ENCODE results near the gene TTC9B. TPM values are rescaled to one million over a fixed set of nuclear protein-coding genes. Genes with fewer than 3 reads are reported as not detected.

Gene TTC9B
- total RNA-seq (2014; rRNA removed; shearing (Covaris generic)), result not detected in 2 replicates

GRCh38 chr19:40217934-40218890, at the start of gene TTC9B:
TTC9B (minus strand) TSS chr19:40218384; CDS start chr19:40218381, 3 bp downstream.
- no peak for DNase-seq (ENCODE audit: low read depth)

DNA sequence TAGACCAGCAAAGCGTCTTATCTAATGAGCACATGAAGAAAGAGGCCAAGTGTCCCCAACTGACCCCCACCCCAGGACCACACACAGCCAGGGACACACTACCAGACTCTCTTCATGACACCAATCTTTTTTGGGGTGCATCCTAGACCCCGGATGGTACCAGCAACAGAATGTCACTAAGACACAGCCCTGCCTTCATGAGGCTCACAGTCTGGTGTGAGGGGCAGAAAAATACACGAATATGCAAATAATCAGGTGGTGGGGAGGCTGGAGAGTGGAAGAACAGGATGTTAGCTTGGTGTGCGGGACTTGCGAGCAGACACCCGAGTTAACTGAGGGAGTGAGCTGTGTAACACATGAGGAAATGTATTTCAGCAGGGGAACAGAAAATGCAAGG, 49.4 kb upstream of the TTC9B start:
- no peak for DNase-seq (ENCODE audit: low read depth)

GRCh38 chr19:40266912-40267600, 48.9 kb upstream of the TTC9B start:
- DNase-seq (ENCODE audit: low read depth), result no peak

DNA sequence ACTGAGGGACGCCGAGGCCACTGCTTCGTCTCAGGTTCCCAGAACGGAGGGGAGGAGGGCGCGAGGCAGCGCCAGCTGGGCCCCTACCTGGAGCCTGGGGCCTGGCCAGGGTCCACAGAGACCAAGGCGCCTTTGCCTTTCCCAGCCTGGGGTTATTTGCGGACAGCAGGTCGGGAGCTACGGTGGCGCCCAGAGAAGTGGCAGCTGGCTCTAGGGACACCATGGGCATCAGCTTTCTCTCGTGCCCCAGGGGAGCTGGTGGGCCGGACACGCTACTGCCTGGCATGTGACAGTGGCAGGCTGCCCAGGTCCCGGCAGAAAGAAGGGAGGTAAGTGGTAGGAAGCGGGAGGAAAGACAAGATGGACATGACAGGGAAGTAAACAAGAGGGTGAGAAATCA, 47.9 kb upstream of the TTC9B start:
- no peak for DNase-seq (ENCODE audit: low read depth)

DNA sequence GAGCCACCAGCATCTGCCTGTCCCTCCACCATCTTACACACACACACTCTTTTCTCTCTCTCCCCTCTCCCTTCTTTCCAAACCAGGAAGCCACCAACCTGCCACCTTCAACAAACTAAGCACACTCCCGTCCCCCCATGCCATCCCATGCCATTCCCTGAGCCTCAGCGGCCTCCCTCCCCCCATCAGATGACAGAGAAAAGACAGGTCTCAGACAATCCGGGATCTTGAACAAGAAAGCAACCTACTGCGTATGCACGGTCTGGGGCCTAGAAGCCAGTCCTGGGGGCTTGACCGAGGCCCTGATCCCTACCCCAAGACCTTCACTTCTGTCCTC, 47.5 kb upstream of the TTC9B start:
- DNase-seq (ENCODE audit: low read depth), result no peak

GRCh38 chr19:40265055-40265762, 47.0 kb upstream of the TTC9B start:
- no peak for DNase-seq (ENCODE audit: low read depth)

DNA sequence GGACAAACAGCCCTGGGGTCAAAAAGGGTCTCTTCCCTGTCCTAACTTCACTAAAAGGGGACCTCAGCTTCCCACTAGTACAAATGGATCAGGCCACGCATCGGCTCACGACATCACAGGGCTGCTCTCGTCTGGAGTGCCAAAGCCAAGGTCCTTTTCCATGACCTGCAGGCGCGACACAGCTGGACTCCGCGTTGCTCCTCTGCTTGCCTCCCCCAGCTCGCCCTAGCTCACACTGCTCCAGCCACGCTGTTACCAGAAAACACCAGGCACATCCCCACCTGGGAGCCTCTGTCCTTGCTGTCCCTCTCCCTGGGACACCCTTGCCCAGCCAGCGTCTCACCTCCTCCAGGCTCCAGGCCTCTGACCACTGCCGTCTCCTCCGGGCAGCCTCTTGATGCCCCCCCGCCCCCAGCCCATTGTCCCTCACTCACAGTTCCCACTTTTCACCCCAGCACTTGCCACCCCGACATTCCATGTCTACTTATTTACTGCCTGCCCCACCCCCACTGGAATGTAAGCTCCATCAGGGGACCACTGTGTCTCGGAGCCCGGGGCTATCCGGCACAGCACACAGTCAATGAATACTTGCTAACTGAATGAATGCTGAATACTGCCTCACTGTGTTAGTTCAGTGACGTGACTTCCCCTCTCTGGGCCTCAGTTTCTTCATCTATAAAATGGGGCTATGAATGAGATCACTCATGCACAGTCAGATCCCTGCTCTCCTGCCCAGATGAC, 46.3 kb upstream of the TTC9B start:
- DNase-seq (ENCODE audit: low read depth), result no peak

DNA sequence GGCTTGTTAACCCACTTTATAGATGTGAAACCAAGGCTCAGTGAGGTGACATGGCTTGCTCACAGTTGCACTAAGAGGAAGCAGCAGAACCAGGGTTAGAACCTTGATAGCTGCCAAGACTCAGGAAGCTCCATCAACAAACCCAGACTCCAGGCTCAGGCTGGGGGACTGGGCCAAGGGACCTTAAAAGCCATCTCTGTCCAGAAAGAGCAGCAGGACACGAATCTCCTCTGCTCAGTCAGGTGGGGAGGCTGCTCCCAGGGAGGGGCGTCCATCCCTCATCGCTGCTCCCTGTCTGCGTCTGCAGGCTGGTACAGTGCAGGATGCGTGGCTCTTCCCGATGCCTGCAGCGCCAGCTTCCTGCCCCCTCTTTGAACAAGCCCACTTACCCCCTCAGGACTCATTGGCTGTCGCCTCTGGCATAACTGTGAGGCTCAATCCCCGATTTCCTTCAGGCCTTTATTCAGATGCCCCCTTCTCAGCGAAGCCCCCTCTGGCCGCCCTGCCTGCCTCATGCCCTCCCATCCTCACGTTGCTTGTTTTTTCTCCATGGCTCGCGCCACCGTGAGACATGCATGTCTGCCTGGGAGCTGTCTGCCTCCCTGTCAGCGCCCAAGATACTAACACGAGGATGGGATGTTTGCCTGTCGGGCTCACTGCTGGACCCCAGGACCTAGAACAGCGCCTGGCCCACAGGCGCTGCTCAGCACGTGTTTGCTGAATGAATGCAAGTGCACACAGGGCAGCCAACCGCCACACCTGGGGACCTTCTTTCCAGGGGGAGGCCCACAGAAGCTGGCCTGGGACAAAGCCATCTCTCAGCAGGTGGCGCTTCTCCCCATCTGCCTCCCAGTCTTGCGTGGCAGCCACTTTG, 45.5 kb upstream of the TTC9B start:
- no peak for DNase-seq (ENCODE audit: low read depth)

DNA sequence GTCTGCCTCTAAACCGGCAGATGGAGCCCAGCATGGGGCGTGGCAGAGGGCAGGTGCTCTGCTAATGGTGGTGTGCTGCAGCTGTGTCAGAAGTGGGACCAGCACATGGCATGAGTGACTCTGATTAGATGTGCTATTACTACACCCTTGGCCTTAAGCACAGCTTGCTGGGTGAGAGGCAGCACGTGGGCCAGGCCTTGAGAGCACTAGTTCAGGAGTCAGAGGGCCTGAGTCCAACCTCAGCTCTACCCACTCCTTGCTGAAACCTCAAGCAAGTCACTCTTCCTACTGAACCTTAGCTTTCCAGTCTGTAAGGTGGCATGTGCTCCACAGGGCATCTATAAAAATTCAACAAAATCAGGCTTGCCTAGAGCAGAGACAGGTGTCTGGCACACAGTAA, 44.2 kb upstream of the TTC9B start:
- no peak for DNase-seq (ENCODE audit: low read depth)

DNA sequence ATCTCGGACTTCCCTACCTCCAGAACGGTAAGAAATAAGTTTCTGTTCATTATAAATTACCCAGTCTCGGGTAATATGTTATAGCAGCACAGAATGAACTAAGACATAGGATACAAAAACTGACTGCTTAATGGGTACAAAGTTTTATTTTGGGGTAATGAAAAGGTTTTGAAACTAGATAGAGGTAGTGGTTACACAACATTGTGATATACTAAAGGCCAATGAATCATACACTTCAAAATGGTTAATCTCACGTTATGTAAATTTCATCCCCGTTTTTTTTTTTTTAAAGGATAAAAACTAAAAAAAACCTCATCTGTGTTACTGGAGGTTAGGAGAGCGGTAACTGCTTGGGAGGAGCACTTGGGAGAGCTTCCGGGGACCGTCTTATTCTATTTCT, 43.4 kb upstream of the TTC9B start:
- no peak for DNase-seq (ENCODE audit: low read depth)

- peak; percentile 22 for DNase-seq (ENCODE audit: low read depth)
These were observed 38.9 kb upstream of the TTC9B start for GRCh38 chr19:40257096-40257517.

GRCh38 chr19:40256512-40256911, 38.3 kb upstream of the TTC9B start:
- no peak for DNase-seq (ENCODE audit: low read depth)

GRCh38 chr19:40255619-40256166, 37.5 kb upstream of the TTC9B start:
- DNase-seq (ENCODE audit: low read depth), result no peak

GRCh38 chr19:40254714-40255418, 36.7 kb upstream of the TTC9B start:
- no peak for DNase-seq (ENCODE audit: low read depth)

- no peak for DNase-seq (ENCODE audit: low read depth)
These were observed 35.5 kb upstream of the TTC9B start for GRCh38 chr19:40253611-40254092.

- DNase-seq (ENCODE audit: low read depth), result no peak
These were observed 34.2 kb upstream of the TTC9B start for GRCh38 chr19:40252395-40252794.

GRCh38 chr19:40251991-40252390, 33.8 kb upstream of the TTC9B start:
- no peak for DNase-seq (ENCODE audit: low read depth)

GRCh38 chr19:40251244-40251643, 33.1 kb upstream of the TTC9B start:
- no peak for DNase-seq (ENCODE audit: low read depth)

DNA sequence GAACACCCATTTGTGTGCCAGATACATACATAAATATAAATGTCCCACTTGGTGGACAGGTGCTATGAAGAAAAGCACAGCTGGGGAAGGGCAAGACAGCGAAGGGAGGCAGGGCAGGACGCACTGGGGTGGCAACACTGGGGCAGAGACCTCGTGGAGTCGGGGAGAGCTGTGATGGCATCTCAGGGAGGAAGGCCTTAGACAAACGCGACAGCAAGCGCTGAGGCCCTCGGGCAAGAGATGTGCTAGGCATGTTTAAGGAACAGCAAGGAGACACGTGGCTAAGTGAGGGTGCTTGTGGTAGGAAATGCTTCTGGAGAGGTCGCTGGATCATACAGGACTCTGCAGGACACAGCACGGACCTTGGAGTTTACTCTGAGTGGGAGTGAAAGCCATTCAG, 31.6 kb upstream of the TTC9B start:
- no peak for DNase-seq (ENCODE audit: low read depth)

DNA sequence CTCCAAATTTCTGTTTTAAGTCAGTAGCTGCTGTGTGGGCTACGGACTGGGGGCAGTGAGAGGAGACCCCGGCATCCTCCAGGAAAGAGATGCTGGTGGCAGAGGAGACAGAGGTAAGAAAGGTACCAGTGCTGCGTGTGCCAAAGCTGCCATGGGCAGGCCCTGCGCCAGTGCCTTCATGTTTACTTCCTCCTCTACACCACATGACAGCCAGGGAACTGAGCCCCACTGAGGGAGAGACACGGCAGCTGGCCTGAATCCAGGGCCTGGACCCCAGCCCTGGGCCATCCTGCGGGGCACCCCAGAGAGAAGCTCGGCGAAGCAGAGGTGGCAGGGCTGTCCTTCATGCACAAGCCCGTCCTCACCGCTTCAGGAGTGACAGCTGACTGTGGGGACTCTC, 31.0 kb upstream of the TTC9B start:
- DNase-seq (ENCODE audit: low read depth), result no peak
